Measurements from ENCODE around the gene TMEM203.
"Not testable (repeated sequence)": the region's sequence is repeated elsewhere in the genome, so short reads cannot be mapped to it uniquely, and the experiment has no call there.

Gene TMEM203

DNA sequence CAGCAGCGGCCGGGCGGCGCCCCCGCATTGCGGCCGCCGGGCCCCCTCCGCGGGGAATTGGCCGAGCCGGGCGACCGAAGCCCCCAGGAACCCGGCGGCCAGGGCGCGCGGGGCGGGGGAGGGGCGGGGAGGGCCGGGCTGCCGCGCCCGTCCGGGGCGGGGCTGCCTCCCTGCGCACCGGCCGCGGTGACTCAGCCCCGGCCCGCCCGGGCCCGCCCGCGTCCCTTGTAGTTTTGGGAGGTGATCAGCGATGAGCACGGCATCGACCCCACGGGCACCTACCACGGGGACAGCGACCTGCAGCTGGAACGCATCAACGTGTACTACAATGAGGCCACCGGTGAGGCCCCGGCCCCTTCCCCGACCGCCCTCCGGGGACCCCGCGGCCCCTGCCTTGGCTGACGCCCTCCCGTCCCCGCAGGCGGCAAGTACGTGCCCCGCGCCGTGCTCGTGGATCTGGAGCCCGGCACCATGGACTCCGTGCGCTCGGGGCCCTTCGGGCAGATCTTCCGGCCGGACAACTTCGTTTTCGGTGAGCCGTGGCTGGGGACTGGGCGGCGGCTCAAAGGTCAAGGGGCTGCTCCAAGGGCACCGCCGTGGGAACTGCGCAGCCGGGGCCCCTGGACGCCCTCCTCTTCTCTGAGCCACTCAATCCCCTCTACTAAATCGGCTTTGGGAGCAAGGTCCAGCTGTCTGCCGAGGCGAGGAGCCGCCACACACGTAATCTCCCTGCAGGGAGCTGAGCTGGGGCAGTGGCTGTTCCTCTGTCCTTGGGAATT, 36.2 kb upstream of the TMEM203 start:
- Histone ChIP-seq H3K36me3 (ENCODE audit: control insufficient read depth in 5 of 5, insufficient read depth in 5 of 5, low read length in 5 of 5) (peaks cover 0 to 21% (median 19%) of the 10 kb centered on the region in 5 donors), H3K4me3 (ENCODE audit: low read depth in 1 of 5, low read length in 5 of 5) (peak overlapping the region; percentile 80 to 87 (median 83)), H3K4me1 (ENCODE audit: control insufficient read depth in 5 of 5, insufficient read depth in 5 of 5, low read length in 5 of 5) (peaks cover 8 to 55% (median 35%) of the 10 kb centered on the region in 5 donors), H3K27me3 (ENCODE audit: control insufficient read depth in 5 of 5, insufficient read depth in 4 of 5, low read length in 5 of 5) (peaks cover 0 to 3% (median 0%) of the 10 kb centered on the region in 5 donors), H3K27ac (ENCODE audit: low read depth, low read length) (peak overlapping the region; percentile 74), H3K9me3 (ENCODE audit: control insufficient read depth in 5 of 5, low read length in 5 of 5) (no peaks in the 10 kb centered on the region), H3K9ac (ENCODE audit: low read length in 5 of 5) (peak overlapping the region in 4 of 5 donors; percentile 70 to 91 (median 84))

DNA sequence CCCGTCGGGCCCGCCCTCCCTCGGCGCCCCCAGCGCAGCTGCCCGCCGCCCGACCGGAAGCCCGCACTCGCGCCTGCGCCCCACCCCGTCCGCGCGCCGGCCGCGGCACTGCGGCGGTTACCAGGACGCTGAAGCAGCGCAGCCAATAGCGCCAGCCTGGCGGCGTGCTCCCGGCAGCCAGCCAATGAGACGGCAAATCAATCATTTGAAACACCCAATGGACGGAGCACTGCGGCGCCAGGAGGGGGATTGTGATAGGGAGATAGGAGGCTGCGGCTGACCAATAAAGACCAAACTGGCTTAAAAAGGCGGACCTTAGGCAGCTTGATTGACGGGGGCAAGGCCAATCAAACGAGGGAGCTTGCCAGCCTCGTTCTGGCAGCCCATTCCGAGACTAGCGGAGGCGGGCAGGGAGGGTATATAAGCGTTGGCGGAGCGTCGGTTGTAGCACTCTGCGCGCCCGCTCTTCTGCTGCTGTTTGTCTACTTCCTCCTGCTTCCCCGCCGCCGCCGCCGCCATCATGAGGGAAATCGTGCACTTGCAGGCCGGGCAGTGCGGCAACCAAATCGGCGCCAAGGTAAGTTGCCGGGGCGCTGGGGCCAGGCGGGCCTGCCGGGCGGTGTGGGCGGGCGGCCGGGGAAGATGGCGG, 35.5 kb upstream of the TMEM203 start, which contains the start of gene TUBB4B:
Gene TUBB4B, plus strand, starts transcription at position 447 of the 649 bp plus-strand sequence. Its CDS starts 74 bp downstream, at position 521.
- Histone ChIP-seq H3K4me3 (ENCODE audit: low read depth in 1 of 5, low read length in 5 of 5) (peak within 1 kb of the TSS; percentile 80 to 87 (median 83)), H3K9me3 (ENCODE audit: control insufficient read depth in 5 of 5, low read length in 5 of 5) (no peaks in the 10 kb centered on the region), H3K4me1 (ENCODE audit: control insufficient read depth in 5 of 5, insufficient read depth in 5 of 5, low read length in 5 of 5) (peaks cover 8 to 62% (median 41%) of the 10 kb centered on the region in 5 donors), H3K9ac (ENCODE audit: low read length in 5 of 5) (peak within 1 kb of the TSS in 4 of 5 donors; percentile 70 to 91 (median 84)), H3K27ac (ENCODE audit: low read depth, low read length) (peak within 1 kb of the TSS; percentile 86), H3K36me3 (ENCODE audit: control insufficient read depth in 5 of 5, insufficient read depth in 5 of 5, low read length in 5 of 5) (peaks cover 0 to 21% (median 19%) of the 10 kb centered on the region in 5 donors), H3K27me3 (ENCODE audit: control insufficient read depth in 5 of 5, insufficient read depth in 4 of 5, low read length in 5 of 5) (peaks cover 0 to 3% (median 0%) of the 10 kb centered on the region in 5 donors)

DNA sequence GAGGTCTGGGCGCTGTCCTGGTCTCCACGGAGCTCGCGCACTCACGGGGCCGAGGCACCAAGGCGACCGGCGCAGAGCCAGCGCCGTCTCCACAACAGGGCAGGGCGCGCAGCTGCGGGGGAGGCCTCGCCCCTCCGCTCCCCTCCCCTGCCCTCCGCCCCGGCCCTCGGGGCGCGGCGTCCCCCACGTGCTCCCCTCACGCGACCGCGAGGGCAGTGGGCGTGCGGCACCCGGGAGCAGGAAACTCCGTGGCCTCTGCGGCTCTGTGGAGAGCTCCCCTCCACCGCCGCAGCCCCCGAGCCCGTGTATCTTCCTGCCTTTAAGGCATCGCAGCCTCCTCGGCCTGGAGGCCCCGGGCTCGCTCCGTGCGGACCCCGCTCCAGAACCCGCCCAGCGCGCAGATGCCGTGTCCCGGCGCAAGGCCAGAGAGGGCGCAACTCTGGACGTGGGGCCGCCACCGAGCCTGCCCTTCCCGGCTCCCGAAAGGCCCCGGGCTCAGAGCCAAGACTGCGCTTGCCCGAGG, 34.9 kb upstream of the TMEM203 start:
- no peaks in the 10 kb centered on the region for H3K9me3 ChIP-seq (ENCODE audit: control insufficient read depth in 5 of 5, low read length in 5 of 5)
- peaks cover 0 to 21% (median 19%) of the 10 kb centered on the region in 5 donors for H3K36me3 ChIP-seq (ENCODE audit: control insufficient read depth in 5 of 5, insufficient read depth in 5 of 5, low read length in 5 of 5)
- peaks cover 8 to 68% (median 43%) of the 10 kb centered on the region in 5 donors for H3K4me1 ChIP-seq (ENCODE audit: control insufficient read depth in 5 of 5, insufficient read depth in 5 of 5, low read length in 5 of 5)
- H3K4me3 ChIP-seq (ENCODE audit: low read depth in 1 of 5, low read length in 5 of 5) = peak overlapping the region in 4 of 5 donors; percentile 65 to 77 (median 67)
- H3K27me3 ChIP-seq (ENCODE audit: control insufficient read depth in 5 of 5, insufficient read depth in 4 of 5, low read length in 5 of 5) = peaks cover 2 to 4% (median 3%) of the 10 kb centered on the region in 5 donors
- H3K9ac ChIP-seq (ENCODE audit: low read length in 5 of 5) = peak overlapping the region in 4 of 5 donors; percentile 65 to 81 (median 71)
- peak overlapping the region; percentile 86 for H3K27ac ChIP-seq (ENCODE audit: low read depth, low read length)

DNA sequence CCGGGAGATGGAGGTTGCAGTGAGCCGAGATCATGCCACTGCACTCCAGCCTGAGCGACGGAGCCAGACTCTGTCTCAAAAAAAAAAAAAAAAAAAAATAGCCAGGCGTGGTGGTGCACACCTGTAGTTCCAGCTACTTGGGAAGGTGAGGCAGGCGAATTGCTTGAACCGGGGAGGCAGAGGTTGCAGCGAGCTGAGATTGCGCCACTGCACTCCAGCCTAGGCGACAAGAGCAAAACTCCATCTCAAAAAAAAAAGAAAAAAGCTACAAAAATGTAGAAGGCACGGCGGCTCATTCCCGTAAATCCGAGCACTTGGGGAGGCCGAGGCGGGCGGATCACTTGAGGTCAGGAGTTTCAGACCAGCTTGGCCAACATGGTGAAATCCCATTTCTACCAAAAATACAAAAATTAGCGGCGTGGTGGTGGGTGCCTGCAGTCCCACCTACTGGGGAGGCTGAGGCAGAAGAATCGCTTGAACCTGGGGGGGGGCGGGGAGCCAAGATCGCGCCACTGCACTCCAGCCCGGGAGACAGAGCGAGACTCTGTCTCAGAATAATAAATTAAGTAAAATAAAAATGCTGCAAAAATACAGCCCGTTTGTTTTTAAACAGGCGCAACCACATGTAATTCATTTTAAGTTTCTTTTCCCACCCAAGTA, 34.2 kb upstream of the TMEM203 start:
- H3K4me1 ChIP-seq (ENCODE audit: control insufficient read depth in 5 of 5, insufficient read depth in 5 of 5, low read length in 5 of 5) = peaks cover 8 to 65% (median 43%) of the 10 kb centered on the region in 5 donors

DNA sequence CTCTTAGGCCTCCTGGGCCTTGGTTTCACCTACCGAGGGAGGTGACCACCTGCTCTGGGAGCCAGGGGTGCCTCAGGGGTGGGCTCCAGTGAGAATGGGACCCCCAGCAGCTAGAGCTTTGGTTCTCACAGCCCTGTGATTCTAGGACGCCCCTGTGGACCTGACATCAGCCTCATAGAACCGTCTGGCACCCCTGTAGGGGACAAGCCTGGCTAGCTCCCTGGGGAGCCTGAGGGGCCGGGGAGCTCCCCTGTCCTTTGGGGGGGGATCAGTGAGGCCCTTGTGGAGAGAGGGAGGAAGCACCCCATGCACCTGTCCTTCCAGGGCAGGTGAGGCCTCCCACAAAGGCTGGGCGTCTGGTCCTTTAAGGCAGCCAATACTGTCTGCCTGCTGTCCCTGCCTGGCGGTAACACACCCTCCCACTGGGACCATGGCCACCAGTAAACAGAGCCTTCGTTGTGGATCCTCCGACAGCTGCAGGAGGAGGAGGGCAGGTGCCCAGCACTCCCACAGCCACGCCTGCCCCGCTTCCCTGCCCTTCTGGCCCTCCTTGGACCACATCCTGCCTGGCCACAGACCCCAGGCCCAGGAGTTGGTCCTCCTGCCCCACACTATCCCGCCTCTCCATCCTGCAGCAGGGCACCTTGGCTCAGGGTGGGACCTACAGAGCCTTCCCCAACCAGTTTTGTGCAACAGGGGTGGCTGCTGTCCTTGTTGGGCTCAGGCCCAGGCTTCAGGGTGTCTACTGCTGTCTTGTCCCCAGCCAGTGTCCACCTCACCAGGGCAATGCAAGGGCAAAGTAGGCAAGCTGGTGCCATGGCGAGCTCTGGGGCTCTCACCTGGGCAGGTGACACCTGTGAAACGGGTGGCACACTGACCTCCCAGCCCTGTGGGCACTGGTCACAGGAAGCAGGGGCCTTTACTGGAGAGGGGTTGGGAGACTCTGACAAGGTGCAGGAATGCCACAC, 32.6 kb upstream of the TMEM203 start:
- Histone ChIP-seq H3K9me3 (ENCODE audit: control insufficient read depth in 5 of 5, low read length in 5 of 5) (no peaks in the 10 kb centered on the region), H3K4me3 (ENCODE audit: low read depth in 1 of 5, low read length in 5 of 5) (no peak overlapping the region), H3K27ac (ENCODE audit: low read depth, low read length) (no peak overlapping the region), H3K4me1 (ENCODE audit: control insufficient read depth in 5 of 5, insufficient read depth in 5 of 5, low read length in 5 of 5) (peaks cover 8 to 52% (median 36%) of the 10 kb centered on the region in 5 donors), H3K9ac (ENCODE audit: low read length in 5 of 5) (no peak overlapping the region), H3K27me3 (ENCODE audit: control insufficient read depth in 5 of 5, insufficient read depth in 4 of 5, low read length in 5 of 5) (peaks cover 16 to 21% (median 19%) of the 10 kb centered on the region in 5 donors), H3K36me3 (ENCODE audit: control insufficient read depth in 5 of 5, insufficient read depth in 5 of 5, low read length in 5 of 5) (peaks cover 0 to 12% (median 11%) of the 10 kb centered on the region in 5 donors)

More for the DNA sequence above, 34.2 kb upstream of the TMEM203 start:
- Histone ChIP-seq H3K27me3 (ENCODE audit: control insufficient read depth in 5 of 5, insufficient read depth in 4 of 5, low read length in 5 of 5) (peaks cover 7 to 11% (median 8%) of the 10 kb centered on the region in 5 donors), H3K9ac (ENCODE audit: low read length in 5 of 5) (peak overlapping the region in 4 of 5 donors; percentile 65 to 81 (median 71)), H3K36me3 (ENCODE audit: control insufficient read depth in 5 of 5, insufficient read depth in 5 of 5, low read length in 5 of 5) (peaks cover 0 to 21% (median 19%) of the 10 kb centered on the region in 5 donors), H3K4me3 (ENCODE audit: low read depth in 1 of 5, low read length in 5 of 5) (peak overlapping the region; percentile 22 to 77 (median 67)), H3K27ac (ENCODE audit: low read depth, low read length) (peak overlapping the region; percentile 86)
- not testable (repeated sequence) for H3K9me3 ChIP-seq (ENCODE audit: control insufficient read depth in 5 of 5, low read length in 5 of 5)

DNA sequence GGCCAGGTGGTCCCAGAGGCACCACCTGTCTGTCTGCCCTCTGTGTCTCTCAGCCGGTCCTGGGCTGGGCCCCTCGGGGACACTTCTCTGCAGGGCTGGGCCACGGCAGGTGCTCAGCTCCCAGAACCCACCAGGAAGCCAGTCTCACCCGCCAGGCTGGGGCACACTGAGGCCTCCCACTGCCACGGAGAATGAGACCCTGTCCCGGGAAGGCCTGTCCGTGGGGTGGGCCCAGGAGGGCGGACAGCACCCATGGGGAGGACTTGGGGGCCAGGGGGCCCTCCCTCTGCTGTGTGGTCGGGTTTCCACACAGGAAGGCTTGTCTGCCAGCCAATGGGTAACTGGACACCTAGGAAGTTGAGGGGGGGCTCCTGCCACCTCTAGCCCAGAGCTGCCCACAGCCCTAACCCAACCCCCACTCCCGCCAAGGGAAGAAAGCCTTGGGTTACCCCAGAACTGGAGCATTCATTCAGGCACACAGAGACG, 31.5 kb upstream of the TMEM203 start:
- H3K9ac ChIP-seq (ENCODE audit: low read length in 5 of 5) = no peak overlapping the region
- no peaks in the 10 kb centered on the region for H3K9me3 ChIP-seq (ENCODE audit: control insufficient read depth in 5 of 5, low read length in 5 of 5)
- H3K27me3 ChIP-seq (ENCODE audit: control insufficient read depth in 5 of 5, insufficient read depth in 4 of 5, low read length in 5 of 5) = peaks cover 20 to 28% (median 26%) of the 10 kb centered on the region in 5 donors
- H3K36me3 ChIP-seq (ENCODE audit: control insufficient read depth in 5 of 5, insufficient read depth in 5 of 5, low read length in 5 of 5) = peaks cover 0 to 1% (median under 1%) of the 10 kb centered on the region in 5 donors
- peaks cover 1 to 42% (median 26%) of the 10 kb centered on the region in 5 donors for H3K4me1 ChIP-seq (ENCODE audit: control insufficient read depth in 5 of 5, insufficient read depth in 5 of 5, low read length in 5 of 5)
- H3K27ac ChIP-seq (ENCODE audit: low read depth, low read length) = no peak overlapping the region
- no peak overlapping the region for H3K4me3 ChIP-seq (ENCODE audit: low read depth in 1 of 5, low read length in 5 of 5)

DNA sequence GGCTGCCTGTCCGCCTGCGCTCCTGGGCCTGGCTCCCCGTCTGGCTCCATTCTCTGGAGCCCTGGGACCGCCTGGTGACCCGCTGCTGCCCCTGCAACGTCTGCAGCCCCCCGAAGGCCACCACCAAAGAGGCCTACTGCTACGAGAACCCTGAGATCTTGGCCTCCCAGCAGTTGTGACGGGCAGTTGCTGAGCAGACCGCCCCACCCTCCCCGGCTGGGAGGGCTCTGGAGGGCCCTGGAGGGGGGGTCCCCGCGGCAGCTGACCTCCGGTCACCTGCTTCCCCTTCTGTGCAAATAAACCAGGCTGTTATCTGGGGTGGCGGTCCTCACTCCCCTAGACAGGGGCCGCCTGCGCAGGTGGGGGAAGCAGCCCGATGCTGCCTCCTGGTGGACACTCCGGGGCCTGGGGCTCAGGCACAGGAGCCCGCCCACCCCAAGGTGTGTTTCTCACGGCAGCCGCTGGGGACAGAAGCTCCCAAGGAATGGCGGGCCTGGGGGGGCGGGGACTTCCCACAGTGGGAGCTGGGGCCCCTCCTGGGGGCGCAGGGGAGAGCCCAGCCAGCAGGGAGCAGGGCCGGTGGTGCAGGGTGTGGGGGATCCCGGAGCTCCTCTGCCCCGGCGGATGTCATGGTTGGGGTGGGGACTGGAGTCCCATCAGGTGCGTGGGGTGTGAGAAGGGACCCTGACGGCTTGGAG, 30.9 kb upstream of the TMEM203 start:
- peak overlapping the region in 2 of 5 donors; percentile 38 to 41 for H3K9ac ChIP-seq (ENCODE audit: low read length in 5 of 5)
- no peaks in the 10 kb centered on the region for H3K9me3 ChIP-seq (ENCODE audit: control insufficient read depth in 5 of 5, low read length in 5 of 5)
- H3K4me3 ChIP-seq (ENCODE audit: low read depth in 1 of 5, low read length in 5 of 5) = peak overlapping the region in 1 of 5 donors; percentile 46
- peaks cover 0 to 37% (median 24%) of the 10 kb centered on the region in 5 donors for H3K4me1 ChIP-seq (ENCODE audit: control insufficient read depth in 5 of 5, insufficient read depth in 5 of 5, low read length in 5 of 5)
- H3K27ac ChIP-seq (ENCODE audit: low read depth, low read length) = no peak overlapping the region
- H3K27me3 ChIP-seq (ENCODE audit: control insufficient read depth in 5 of 5, insufficient read depth in 4 of 5, low read length in 5 of 5) = peaks cover 25 to 34% (median 31%) of the 10 kb centered on the region in 5 donors
- H3K36me3 ChIP-seq (ENCODE audit: control insufficient read depth in 5 of 5, insufficient read depth in 5 of 5, low read length in 5 of 5) = no peaks in the 10 kb centered on the region

DNA sequence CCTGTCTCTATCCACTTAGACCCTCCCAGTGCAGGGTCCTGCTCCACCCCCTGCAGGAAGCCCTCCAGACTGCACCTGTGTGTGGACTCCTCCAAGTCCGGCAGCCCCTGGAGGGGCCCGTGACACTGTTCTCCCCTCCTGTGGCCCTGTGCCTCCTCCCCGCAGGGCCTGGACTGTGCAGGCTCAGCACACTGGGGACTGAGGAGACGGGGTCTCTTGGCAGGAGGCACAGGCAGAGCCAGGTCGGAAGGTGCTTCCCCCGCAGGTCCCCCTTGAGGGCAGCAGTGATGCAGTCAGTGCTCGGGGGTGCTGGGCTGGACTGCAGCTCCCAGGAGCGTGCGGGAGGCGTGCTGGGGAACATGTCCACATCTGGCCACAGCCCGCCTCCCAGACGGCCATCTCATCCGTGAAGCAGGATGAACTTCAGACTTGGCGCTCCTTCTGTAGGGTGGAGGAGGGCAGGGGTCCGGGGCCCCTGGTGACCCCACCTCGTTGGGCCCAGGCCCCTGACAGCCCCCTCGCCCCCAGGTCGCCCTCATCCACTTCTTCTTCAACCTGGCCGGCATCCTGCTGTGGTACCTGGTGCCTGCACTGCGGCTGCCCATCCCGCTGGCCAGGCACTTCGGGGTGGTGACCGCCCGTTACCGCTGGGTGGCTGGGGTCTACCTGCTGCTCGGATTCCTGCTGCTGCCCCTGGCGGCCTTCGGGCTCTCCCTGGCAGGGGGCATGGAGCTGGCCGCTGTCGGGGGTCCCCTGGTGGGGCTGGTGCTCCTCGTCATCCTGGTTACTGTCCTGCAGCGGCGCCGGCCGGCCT, 30.2 kb upstream of the TMEM203 start:
- Histone ChIP-seq H3K4me1 (ENCODE audit: control insufficient read depth in 5 of 5, insufficient read depth in 5 of 5, low read length in 5 of 5) (peaks cover 0 to 37% (median 24%) of the 10 kb centered on the region in 5 donors), H3K9ac (ENCODE audit: low read length in 5 of 5) (peak overlapping the region in 2 of 5 donors; percentile 38 to 41), H3K36me3 (ENCODE audit: control insufficient read depth in 5 of 5, insufficient read depth in 5 of 5, low read length in 5 of 5) (no peaks in the 10 kb centered on the region), H3K27me3 (ENCODE audit: control insufficient read depth in 5 of 5, insufficient read depth in 4 of 5, low read length in 5 of 5) (peaks cover 33 to 42% (median 38%) of the 10 kb centered on the region in 5 donors), H3K4me3 (ENCODE audit: low read depth in 1 of 5, low read length in 5 of 5) (peak overlapping the region in 1 of 5 donors; percentile 46), H3K9me3 (ENCODE audit: control insufficient read depth in 5 of 5, low read length in 5 of 5) (no peaks in the 10 kb centered on the region), H3K27ac (ENCODE audit: low read depth, low read length) (no peak overlapping the region)
